NCI-H187 treated with DMSO at 0.1 percent for 48 hours (cell line): ENCODE measurements around the gene PSMD1.
"Not testable (repeated sequence)": the region's sequence is repeated elsewhere in the genome, so short reads cannot be mapped to it uniquely, and the experiment has no call there.

Experiments
- DNase-seq: peaks from one replicate; lab custom pipeline; 2025; lab: John Stamatoyannopoulos, UW

Gene PSMD1

DNA sequence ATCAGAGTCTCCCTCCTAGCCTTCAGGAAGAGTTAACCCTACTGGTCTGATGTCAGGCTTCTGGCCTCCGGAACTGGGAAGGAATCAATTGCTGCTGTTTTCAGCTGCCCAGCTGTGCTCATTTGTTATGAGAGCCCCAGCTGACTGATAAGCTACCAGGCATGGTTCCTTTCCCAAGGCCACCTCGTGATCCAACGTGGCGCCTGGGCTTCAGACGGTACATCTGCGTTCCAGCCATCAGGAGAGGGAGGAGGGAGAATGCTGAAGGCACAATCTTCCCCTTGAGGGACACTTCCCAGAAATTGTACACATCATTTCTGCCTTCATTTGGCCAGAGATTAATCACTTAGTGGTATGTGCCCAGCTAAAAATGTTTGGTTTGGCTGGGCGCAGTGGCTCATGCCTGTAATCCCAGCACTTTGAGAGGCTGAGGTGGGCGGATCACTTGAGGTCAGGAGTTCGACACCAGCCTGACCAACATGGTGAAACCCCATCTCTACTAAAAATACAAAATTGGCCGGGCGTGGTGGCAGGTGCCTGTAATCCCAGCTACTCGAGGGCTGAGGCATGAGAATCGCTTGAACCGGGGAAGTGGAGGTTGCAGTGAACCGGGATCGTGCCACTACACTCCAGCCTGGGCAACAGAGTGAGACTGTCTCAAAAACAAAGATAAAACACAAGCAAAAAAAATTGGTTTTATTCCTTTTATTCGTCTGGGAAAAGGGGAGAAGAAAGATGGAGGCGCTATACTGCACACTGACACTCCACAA lies 131.3 kb downstream of the PSMD1 start:
- DNase-seq, result no peak

- no peak for DNase-seq
These were observed 132.0 kb downstream of the PSMD1 start for GRCh38 chr2:231188506-231189170.

DNA sequence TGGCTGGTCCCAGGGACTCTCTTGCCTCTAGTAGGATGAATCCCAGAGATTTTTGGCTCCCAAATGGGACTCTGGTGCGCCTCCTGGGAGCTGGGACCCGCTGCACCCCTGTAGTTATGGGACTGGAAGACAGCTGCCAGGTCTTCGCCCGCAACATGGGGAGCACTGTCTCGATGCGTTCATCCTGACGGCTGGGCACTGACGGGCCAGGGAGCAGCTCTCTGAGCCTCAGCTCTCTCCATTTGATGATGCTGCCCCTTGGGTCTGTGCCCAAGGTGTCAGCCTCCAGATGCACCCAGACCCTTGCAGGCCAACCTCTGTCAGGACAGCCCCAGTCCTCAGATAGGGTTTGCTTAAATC lies 132.5 kb downstream of the PSMD1 start:
- DNase-seq, result no peak

DNA sequence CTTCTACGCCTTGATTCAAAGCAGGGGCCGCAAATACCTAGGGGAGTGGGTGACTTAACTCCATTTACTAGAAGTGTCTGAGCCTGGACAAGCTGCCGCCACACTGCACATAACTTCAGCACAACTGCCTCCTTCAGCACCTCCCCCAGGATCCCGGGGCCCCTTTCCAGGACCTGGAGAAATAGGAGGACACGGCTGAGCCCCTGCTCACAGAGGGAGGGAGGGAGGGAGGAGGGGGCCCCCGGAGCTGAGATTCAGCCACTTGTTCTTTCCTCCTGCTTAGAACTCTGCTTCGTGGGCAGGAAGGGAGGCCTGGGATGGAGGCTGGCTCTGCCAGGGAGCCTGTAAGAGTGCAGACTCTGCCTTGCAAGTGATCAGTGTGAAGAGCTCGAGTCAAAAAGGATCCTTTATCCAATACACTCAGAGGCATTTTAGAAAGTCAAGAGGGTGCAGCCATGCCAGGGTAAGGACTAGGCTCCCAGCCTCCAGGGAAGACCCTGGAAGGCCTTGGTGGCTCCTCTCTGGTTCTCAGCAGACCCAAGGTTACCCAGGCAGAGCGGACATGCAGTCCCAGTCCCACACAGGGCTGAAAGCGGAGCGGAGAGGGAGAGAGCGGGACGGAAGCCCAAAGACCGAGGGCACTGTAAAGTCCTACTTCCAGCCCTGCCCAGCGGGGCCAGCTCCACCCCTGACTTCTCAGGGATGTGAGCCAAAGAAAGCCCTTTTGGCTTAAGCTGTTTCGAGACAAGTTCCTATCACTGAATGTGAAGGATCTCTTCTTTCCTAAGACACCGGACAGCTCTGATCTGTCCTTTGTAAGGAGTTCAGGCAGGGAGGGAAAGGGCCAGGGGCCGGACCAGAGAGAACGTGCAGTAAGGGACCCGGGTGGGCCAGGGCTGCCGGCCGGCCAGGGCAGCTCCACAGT lies 133.2 kb downstream of the PSMD1 start:
- DNase-seq, result no peak

- DNase-seq, result no peak
These were observed 134.0 kb downstream of the PSMD1 start for GRCh38 chr2:231190531-231191197.

- DNase-seq, result no peak
These were observed 135.5 kb downstream of the PSMD1 start for GRCh38 chr2:231191896-231192872.

GRCh38 chr2:231193216-231193615 lies 136.5 kb downstream of the PSMD1 start:
- no peak for DNase-seq

- no peak for DNase-seq
These were observed 139.9 kb downstream of the PSMD1 start for GRCh38 chr2:231196592-231196991.

- not testable (repeated sequence) for DNase-seq
These were observed 140.5 kb downstream of the PSMD1 start for GRCh38 chr2:231197196-231197595.

- DNase-seq, result no peak
These were observed 141.1 kb downstream of the PSMD1 start for GRCh38 chr2:231197706-231198290.

GRCh38 chr2:231198291-231199173 lies 141.9 kb downstream of the PSMD1 start, which contains the start of gene ARMC9:
Gene ARMC9, plus strand, starts transcription at chr2:231198631. Its CDS starts 7,608 bp downstream, at chr2:231206239.
- DNase-seq, result no peak

DNA sequence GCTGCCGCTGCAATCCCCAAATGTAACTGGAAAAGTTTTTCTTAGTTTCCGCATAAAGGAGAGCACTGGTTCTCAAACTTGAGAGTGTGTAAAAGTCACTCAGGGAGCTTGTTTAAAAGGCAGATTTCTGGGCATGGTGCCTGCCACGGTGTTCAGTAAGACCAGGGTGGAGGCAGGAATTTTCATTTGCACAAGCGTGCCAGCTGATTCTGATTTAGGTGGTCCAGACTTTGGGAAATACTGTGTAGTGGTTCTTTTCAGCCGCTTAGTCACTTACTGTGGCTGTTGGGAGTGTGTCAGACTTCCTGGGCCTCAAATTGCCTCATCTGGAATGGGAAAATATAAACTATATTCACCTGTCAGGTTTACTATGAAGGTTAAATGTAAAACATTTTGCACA lies 142.6 kb downstream of the PSMD1 start:
- DNase-seq, result no peak

- DNase-seq, result no peak
These were observed 144.3 kb downstream of the PSMD1 start for GRCh38 chr2:231200805-231201474.

DNA sequence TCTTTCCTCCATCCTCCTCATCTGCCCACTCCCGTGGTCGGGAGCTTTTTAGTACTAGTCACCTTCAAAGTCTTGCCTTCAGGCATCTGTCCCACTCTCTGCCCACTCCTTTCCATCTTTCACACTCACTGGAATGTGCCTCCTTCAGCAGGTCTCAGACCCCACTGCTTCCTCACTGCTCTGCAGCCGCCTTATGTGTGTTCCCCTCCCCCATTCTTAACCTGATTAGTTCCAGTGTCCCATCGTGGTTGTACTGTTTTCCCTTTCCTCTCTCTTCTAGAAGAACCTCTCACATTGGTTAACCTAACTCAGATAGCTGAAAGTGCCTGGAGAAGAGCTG lies 144.8 kb downstream of the PSMD1 start:
- DNase-seq, result no peak

- DNase-seq, result no peak
These were observed 146.4 kb downstream of the PSMD1 start for GRCh38 chr2:231203087-231203486.

DNA sequence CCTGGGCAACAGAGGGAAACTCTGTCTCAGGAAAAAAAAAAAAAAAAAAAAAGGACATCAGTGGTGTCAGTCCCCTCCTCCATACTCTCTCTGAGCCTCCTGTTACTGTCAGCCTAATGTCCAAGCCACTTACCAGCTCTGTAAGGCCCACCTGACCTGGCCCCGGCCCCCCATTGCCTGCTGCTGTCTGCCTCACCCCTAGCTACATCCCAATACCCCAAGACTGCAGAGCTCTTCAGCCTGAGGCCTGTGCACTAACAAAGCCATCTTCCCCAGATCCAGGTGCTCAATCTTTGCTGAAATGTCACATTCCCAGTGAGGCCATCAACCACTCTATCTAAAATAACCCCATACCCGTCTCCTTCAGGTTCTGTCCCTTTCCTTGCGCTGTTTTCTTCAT lies 147.5 kb downstream of the PSMD1 start:
- DNase-seq, result no peak

DNA sequence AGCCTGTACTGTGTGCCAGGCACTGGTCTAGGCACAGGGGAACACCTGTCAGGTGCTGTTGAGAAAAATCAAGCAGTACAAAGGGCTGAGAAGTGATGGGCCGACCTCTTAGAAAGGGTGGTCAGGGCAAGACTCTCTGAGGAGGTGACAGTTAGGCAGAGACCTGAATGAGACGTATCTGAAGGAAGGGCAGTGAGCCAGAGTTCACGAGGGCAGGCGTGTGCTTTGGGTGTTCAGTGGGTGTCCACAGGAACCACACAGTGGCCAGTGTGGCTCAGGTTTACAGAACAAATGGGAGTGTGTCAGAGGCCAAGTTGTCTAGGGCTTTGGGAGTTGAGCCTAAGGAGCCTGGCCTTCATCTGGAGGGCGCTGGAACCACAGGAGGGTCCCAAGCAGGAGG lies 147.9 kb downstream of the PSMD1 start:
- no peak for DNase-seq

- no peak for DNase-seq
These were observed 151.1 kb downstream of the PSMD1 start for GRCh38 chr2:231207734-231208133.

DNA sequence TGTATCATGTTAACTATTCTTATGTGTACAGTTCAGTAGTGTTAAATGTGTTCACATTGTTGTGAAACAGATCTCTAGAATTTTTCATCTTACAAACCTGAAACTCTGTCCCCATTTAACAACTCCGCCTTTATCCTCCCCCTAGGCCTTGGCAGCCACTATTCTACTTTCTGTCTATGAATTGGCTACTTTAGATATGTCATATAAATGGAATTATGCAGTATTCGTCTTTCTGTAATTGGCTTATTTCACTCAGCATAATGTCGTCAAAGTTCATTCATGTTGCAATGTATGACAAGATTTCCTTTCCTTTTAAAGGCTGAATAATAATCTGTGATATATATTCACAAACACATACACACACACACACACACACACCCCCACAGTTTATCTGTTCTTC lies 154.1 kb downstream of the PSMD1 start:
- no peak for DNase-seq
